ENCODE results near the gene SEPTIN11. TPM values are rescaled to one million over a fixed set of nuclear protein-coding genes. Genes with fewer than 3 reads are reported as not detected.

SEPTIN11 gene
- total and polyA plus RNA-seq, 9 of the 15 experiments (the other 6 are each of a cell fraction or from before 2014, with no cell fraction given): 25.7 to 142 (median 84.3) TPM

DNA sequence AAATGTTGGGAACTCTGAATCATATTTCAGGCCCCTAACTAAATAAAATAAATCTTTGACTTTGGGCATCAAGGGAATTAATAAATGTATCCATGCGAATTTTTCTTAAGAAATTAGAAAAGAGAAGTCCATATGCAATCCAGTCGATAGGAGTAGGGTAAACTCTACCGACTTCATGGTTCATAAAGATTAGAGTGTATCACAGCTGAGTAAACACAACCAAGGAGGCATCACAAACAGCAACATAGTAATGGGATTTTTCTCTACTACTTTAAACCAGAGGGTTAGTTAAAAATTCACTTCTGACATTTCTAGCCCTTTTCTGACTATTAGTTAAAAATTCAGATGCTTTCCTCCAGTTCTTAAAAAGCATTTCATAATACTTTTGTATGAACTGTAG lies 19.9 kb downstream of the SEPTIN11 start (continued):
- no peak for TF ChIP-seq ZFP1 (CRISPR knock-in tag; IDR thresholded peaks at IDR 0.05)
- no peak for TF ChIP-seq CC2D1A (IDR thresholded peaks at IDR 0.05)
- no peak for TF ChIP-seq L3MBTL2 (IDR thresholded peaks at IDR 0.05)
- TF ChIP-seq ZBTB17 (CRISPR knock-in tag; IDR thresholded peaks at IDR 0.05): no peak
- no peak for TF ChIP-seq HNRNPUL1 (IDR thresholded peaks at IDR 0.05; ENCODE audit: low read length)
- peak; percentile 54; the same call in 1 of the 2 replicates for TF ChIP-seq SMARCA4 (IDR thresholded peaks at IDR 0.05)
- TF ChIP-seq CSDE1 (IDR thresholded peaks at IDR 0.05): no peak
- TF ChIP-seq ILK (tag; IDR thresholded peaks at IDR 0.05; ENCODE audit: borderline replicate concordance, low read depth): no peak
- TF ChIP-seq DACH1 (IDR thresholded peaks at IDR 0.05; ENCODE audit: partially characterized antibody): no peak
- no peak for TF ChIP-seq RUNX1 (IDR thresholded peaks at IDR 0.05; ENCODE audit: low read depth)
- TF ChIP-seq ZBTB43 (CRISPR knock-in tag; IDR thresholded peaks at IDR 0.05): no peak
- no peak for TF ChIP-seq ATF1 (CRISPR knock-in tag; IDR thresholded peaks at IDR 0.05)
- TF ChIP-seq ATF1 (tag; IDR thresholded peaks at IDR 0.05): no peak
- TF ChIP-seq STAT5A (IDR thresholded peaks at IDR 0.05; ENCODE audit: borderline replicate concordance, low read length): no peak
- no peak for TF ChIP-seq CREB5 (CRISPR knock-in tag; IDR thresholded peaks at IDR 0.05)
- TF ChIP-seq FOXA1 (IDR thresholded peaks at IDR 0.05; ENCODE audit: borderline replicate concordance): peak; percentile 70
- TF ChIP-seq HNRNPLL (IDR thresholded peaks at IDR 0.05; ENCODE audit: low read depth, low read length, poor library complexity, severe bottlenecking): no peak
- no peak for TF ChIP-seq PHF20 (IDR thresholded peaks at IDR 0.05; ENCODE audit: partially characterized antibody)
- TF ChIP-seq ARNT (IDR thresholded peaks at IDR 0.05): no peak
